ENCODE measurements around the gene NIPBL.
"Not testable (repeated sequence)": the region's sequence is repeated elsewhere in the genome, so short reads cannot be mapped to it uniquely, and the experiment has no call there.

Gene NIPBL

GRCh38 chr5:37043693-37044092, 167.1 kb downstream of the NIPBL start:
- no peak for DNase-seq

- DNase-seq, result no peak
Measured at GRCh38 chr5:37044120-37044519, 167.6 kb downstream of the NIPBL start.

- no peak for DNase-seq
Measured at GRCh38 chr5:37045703-37046102, 169.1 kb downstream of the NIPBL start.

GRCh38 chr5:37047947-37048346, 171.4 kb downstream of the NIPBL start:
- no peak for DNase-seq

GRCh38 chr5:37054391-37054790, 177.8 kb downstream of the NIPBL start:
- no peak for DNase-seq

- DNase-seq, result no peak
Measured at GRCh38 chr5:37055383-37055990, 178.9 kb downstream of the NIPBL start.

- no peak for DNase-seq
Measured at GRCh38 chr5:37056762-37057161, 180.2 kb downstream of the NIPBL start.

GRCh38 chr5:37060030-37060429, 183.5 kb downstream of the NIPBL start:
- DNase-seq, result no peak

GRCh38 chr5:37063739-37064138, 187.2 kb downstream of the NIPBL start:
- DNase-seq, result no peak

- no peak for DNase-seq
Measured at GRCh38 chr5:37064442-37064841, 187.9 kb downstream of the NIPBL start.

GRCh38 chr5:37071487-37071886, 194.9 kb downstream of the NIPBL start:
- no peak for DNase-seq

- DNase-seq, result no peak
Measured at GRCh38 chr5:37071901-37072581, 195.5 kb downstream of the NIPBL start.

- DNase-seq, result no peak
Measured at GRCh38 chr5:37075399-37075950, 198.9 kb downstream of the NIPBL start.

GRCh38 chr5:37077146-37077545, 200.6 kb downstream of the NIPBL start:
- no peak for DNase-seq

GRCh38 chr5:37080697-37081096, 204.1 kb downstream of the NIPBL start:
- DNase-seq, result no peak

GRCh38 chr5:37082977-37083376, 206.4 kb downstream of the NIPBL start:
- DNase-seq, result not testable (repeated sequence)

GRCh38 chr5:37086026-37086425, 209.5 kb downstream of the NIPBL start:
- DNase-seq, result not testable (repeated sequence)

GRCh38 chr5:37086466-37087173, 210.1 kb downstream of the NIPBL start:
- peak; percentile 66 for DNase-seq

- no peak for DNase-seq
Measured at GRCh38 chr5:37088009-37088408, 211.4 kb downstream of the NIPBL start.

- no peak for DNase-seq
Measured at GRCh38 chr5:37090123-37090726, 213.7 kb downstream of the NIPBL start.

- DNase-seq, result no peak
Measured at GRCh38 chr5:37090781-37091180, 214.2 kb downstream of the NIPBL start.

- DNase-seq, result peak; percentile 33
Measured at GRCh38 chr5:37093795-37094194, 217.2 kb downstream of the NIPBL start.

GRCh38 chr5:37099267-37099666, 222.7 kb downstream of the NIPBL start:
- not testable (repeated sequence) for DNase-seq
